ENCODE results near the gene KCNQ2. TPM values are rescaled to one million over a fixed set of nuclear protein-coding genes. Genes with fewer than 3 reads are reported as not detected.

KCNQ2 gene
- total RNA-seq, 1 experiment from 2014 or later = 86.5 TPM

- Histone ChIP-seq H3K27ac (ENCODE audit: low read depth, low read length) (no peak overlapping the region), H3K27me3 (ENCODE audit: insufficient read depth, low read length) (no peaks in the 10 kb centered on the region), H3K79me2 (ENCODE audit: insufficient read depth, low read length) (no peaks in the 10 kb centered on the region), H3K4me2 (ENCODE audit: low read length) (no peak overlapping the region), H4K20me1 (ENCODE audit: insufficient read depth) (no peaks in the 10 kb centered on the region), H3K4me1 (ENCODE audit: control insufficient read depth in 1 of 2, insufficient read depth in 2 of 2, low read length in 2 of 2) (peaks cover 0 to 12% of the 10 kb centered on the region in 2 experiments; a peak in 1 of 4 replicates), H3K9me2 (ENCODE audit: insufficient read depth) (no peaks in the 10 kb centered on the region), H3K36me3 (ENCODE audit: control insufficient read depth in 1 of 2, insufficient read depth in 2 of 2, low read length in 2 of 2) (no peaks in the 10 kb centered on the region), H3K9ac (ENCODE audit: low read length) (no peak overlapping the region), H3K4me3 (replicated peaks in 1 of 2; ENCODE audit: low read depth in 1 of 2, low read length in 2 of 2) (no peak overlapping the region), H2AFZ (ENCODE audit: low read depth, low read length, poor library complexity, severe bottlenecking) (no peak overlapping the region), H3K9me3 (ENCODE audit: control insufficient read depth in 1 of 2, insufficient read depth in 1 of 2, low read depth in 1 of 2, low read length in 2 of 2) (no peaks in the 10 kb centered on the region)
- POLR2A ChIA-PET = no interaction called here
- ATAC-seq (no peak), DNase-seq (ENCODE audit: low read depth, low spot score) (no peak)
- CTCF ChIA-PET = no interaction called here
- no TSS peak for BruUV-seq (replicated peaks)
- RAD21 ChIA-PET (ENCODE audit: low non-redundant PET in 1 of 2, low total read pairs in 2 of 2, uncharacterized antibody in 2 of 2, unreplicated experiment in 2 of 2) = no interaction called here
- intact Hi-C loops (cut with micrococcal nuclease) = no loop called here
- no peak for TF ChIP-seq CEBPB (IDR thresholded peaks at IDR 0.05; ENCODE audit: low read depth)
- no peak for TF ChIP-seq ELF1 (IDR thresholded peaks at IDR 0.05; ENCODE audit: borderline replicate concordance, low read depth)
- TF ChIP-seq EGR1 (IDR thresholded peaks at IDR 0.05; ENCODE audit: low read depth) = no peak
- TF ChIP-seq, protein P1, sequence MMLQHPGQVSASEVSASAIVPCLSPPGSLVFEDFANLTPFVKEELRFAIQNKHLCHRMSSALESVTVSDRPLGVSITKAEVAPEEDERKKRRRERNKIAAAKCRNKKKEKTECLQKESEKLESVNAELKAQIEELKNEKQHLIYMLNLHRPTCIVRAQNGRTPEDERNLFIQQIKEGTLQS (IDR thresholded peaks at IDR 0.05) = no peak
- no peak for TF ChIP-seq CBX3 (IDR thresholded peaks at IDR 0.05; ENCODE audit: low read depth)
- no peak for TF ChIP-seq EZH2 (IDR thresholded peaks at IDR 0.05)
- TF ChIP-seq TCF7L2 (IDR thresholded peaks at IDR 0.05; ENCODE audit: borderline replicate concordance, extremely low read depth, insufficient read depth, insufficient read length) = no peak
- TF ChIP-seq ZNF274 (IDR thresholded peaks at IDR 0.05; ENCODE audit: low read depth, low read length) = no peak
- TF ChIP-seq ZFX (IDR thresholded peaks at IDR 0.05) = no peak
- no peak for TF ChIP-seq RAD21 (IDR thresholded peaks at IDR 0.05; ENCODE audit: low read depth)
- TF ChIP-seq JUND (IDR thresholded peaks at IDR 0.05) = no peak
- TF ChIP-seq YY1 (IDR thresholded peaks at IDR 0.05; ENCODE audit: extremely low read depth, insufficient replicate concordance, low read depth, low read length) = no peak
- no peak for TF ChIP-seq EZH2phosphoT487 (IDR thresholded peaks at IDR 0.05; ENCODE audit: borderline replicate concordance)
- no peak for TF ChIP-seq POLR2A (IDR thresholded peaks at IDR 0.05; ENCODE audit: borderline replicate concordance, extremely low read depth, insufficient read depth, insufficient read length)
Observed at GRCh38 chr20:63411151-63411897, 61.1 kb downstream of the KCNQ2 start.

All from HCT116 (cell line).